ENCODE measurements around the gene POLH. TPM values are rescaled to one million over a fixed set of nuclear protein-coding genes. Genes with fewer than 3 reads are reported as not detected.
"Not testable (repeated sequence)": the region's sequence is repeated elsewhere in the genome, so short reads cannot be mapped to it uniquely, and the experiment has no call there.

POLH gene
- total RNA-seq, 1 experiment from 2014 or later = 8.7 TPM

- in situ Hi-C loops (cut with HindIII; ENCODE audit: low pct_unique_long_range_greater_than_20kb, low sequenced_read_pairs) = no loop called here
- DNase-seq (ENCODE audit: low read depth, low spot score) = no peak
Measured at GRCh38 chr6:43647613-43648012, 71.6 kb downstream of the POLH start.

GRCh38 chr6:43648248-43648647 lies 72.3 kb downstream of the POLH start:
- in situ Hi-C loops (cut with HindIII; ENCODE audit: low pct_unique_long_range_greater_than_20kb, low sequenced_read_pairs) = no loop called here
- DNase-seq (ENCODE audit: low read depth, low spot score) = no peak

DNA sequence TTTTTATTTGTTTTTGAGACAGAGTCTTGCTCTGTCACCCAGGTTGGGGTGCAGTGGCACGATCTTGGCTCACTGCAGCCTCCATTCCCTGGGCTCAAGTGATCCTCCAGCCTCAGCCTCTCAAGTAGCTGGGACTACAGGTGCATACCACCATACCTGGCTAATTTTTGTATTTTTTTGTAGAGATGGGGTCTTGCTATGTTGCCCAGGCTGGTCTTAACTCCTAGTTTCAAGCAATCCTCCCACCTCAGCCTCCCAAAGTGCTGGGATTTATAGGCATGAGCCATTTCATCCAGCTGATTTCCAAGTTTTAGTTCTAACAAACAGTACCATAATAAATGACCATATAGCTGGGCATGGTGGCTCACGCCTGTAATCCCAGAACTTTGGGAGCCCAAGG lies 76.8 kb downstream of the POLH start:
- DNase-seq (ENCODE audit: low read depth, low spot score); in situ Hi-C loops (cut with HindIII; ENCODE audit: low pct_unique_long_range_greater_than_20kb, low sequenced_read_pairs): not testable (repeated sequence)

- no peak for DNase-seq (ENCODE audit: low read depth, low spot score)
- in situ Hi-C loops (cut with HindIII; ENCODE audit: low pct_unique_long_range_greater_than_20kb, low sequenced_read_pairs) = no loop called here
Measured at GRCh38 chr6:43657221-43657802, 81.3 kb downstream of the POLH start.

DNA sequence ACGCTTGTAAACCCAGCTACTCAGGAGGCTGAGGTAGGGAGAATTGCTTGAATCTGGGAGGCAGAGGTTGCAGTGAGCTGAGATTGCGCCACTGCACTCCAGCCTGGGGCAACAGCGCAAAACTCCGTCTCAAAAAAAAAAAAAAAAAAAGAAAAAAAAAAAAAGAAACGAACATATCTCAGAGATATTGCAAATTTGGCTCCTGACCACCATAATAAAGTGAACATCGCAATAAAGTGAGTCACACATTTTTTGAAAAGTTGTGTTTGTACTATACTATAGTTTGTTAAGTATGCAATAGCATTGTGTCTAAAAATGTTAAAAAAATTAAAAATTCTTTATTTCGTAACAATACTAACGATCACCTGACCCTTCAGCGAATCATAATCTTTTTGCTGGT lies 82.2 kb downstream of the POLH start:
- DNase-seq (ENCODE audit: low read depth, low spot score) = no peak
- in situ Hi-C loops (cut with HindIII; ENCODE audit: low pct_unique_long_range_greater_than_20kb, low sequenced_read_pairs) = no loop called here

- DNase-seq (ENCODE audit: low read depth, low spot score); in situ Hi-C loops (cut with HindIII; ENCODE audit: low pct_unique_long_range_greater_than_20kb, low sequenced_read_pairs): not testable (repeated sequence)
Measured at GRCh38 chr6:43662948-43663347, 87.0 kb downstream of the POLH start.

Small RNA genes within 50 kb of the gene (small RNA-seq; reads per million reads assigned to genes)
- gene RF00426 = 0 reads per million in 2 experiments

Other genes with a start within 250 kb of the POLH start
- gene ZNF318, start 206.5 kb upstream of the POLH start, total RNA-seq (2014; rRNA removed; shearing (Covaris generic)) = 8.6 and 9.6 TPM in 2 replicates
- gene ABCC10, start 148.6 kb upstream of the POLH start, total RNA-seq (2014; rRNA removed; shearing (Covaris generic)) = 16.6 and 17.1 TPM in 2 replicates
- 0.48 and 0.83 TPM in 2 replicates for gene DLK2, start 120.6 kb upstream of the POLH start, total RNA-seq (2014; rRNA removed; shearing (Covaris generic))
- 12.4 and 18.2 TPM in 2 replicates for gene TJAP1, start 98.6 kb upstream of the POLH start, total RNA-seq (2014; rRNA removed; shearing (Covaris generic))
- 0.42 and 0.64 TPM in 2 replicates for gene LRRC73, start 65.8 kb upstream of the POLH start, total RNA-seq (2014; rRNA removed; shearing (Covaris generic))
- gene YIPF3, start 59.3 kb upstream of the POLH start, total RNA-seq (2014; rRNA removed; shearing (Covaris generic)) = 156 and 160 TPM in 2 replicates
- gene POLR1C, start 59.1 kb upstream of the POLH start, total RNA-seq (2014; rRNA removed; shearing (Covaris generic)) = 45.3 and 47.5 TPM in 2 replicates
- 51.4 and 55.3 TPM in 2 replicates for gene XPO5, start 147 bp upstream of the POLH start, total RNA-seq (2014; rRNA removed; shearing (Covaris generic))
- 95.2 and 101 TPM in 2 replicates for gene GTPBP2, start 53.1 kb downstream of the POLH start, total RNA-seq (2014; rRNA removed; shearing (Covaris generic))
- gene MAD2L1BP, start 59.7 kb downstream of the POLH start, total RNA-seq (2014; rRNA removed; shearing (Covaris generic)) = 161 and 166 TPM in 2 replicates
- 1.1 and 1.7 TPM in 2 replicates for gene RSPH9, start 68.9 kb downstream of the POLH start, total RNA-seq (2014; rRNA removed; shearing (Covaris generic))
- gene MRPS18A, start 111.6 kb downstream of the POLH start, total RNA-seq (2014; rRNA removed; shearing (Covaris generic)) = 80.8 and 83.0 TPM in 2 replicates
- 35.5 and 37.2 TPM in 2 replicates for gene VEGFA, start 194.0 kb downstream of the POLH start, total RNA-seq (2014; rRNA removed; shearing (Covaris generic))

Data from SK-MEL-5 (cell line).